HG02885 (cell line): ENCODE results near the gene C1orf159.
"Not testable (repeated sequence)": the region's sequence is repeated elsewhere in the genome, so short reads cannot be mapped to it uniquely, and the experiment has no call there.

Source experiments
- ATAC-seq: cut with Tn5 transposase; IDR thresholded peaks from one replicate; pipeline ENCODE4 v1.9.1; 2021; ENCODE audit warnings: mild to moderate bottlenecking; ENCODE audit not compliant: unreplicated experiment, poor library complexity

Gene C1orf159

DNA sequence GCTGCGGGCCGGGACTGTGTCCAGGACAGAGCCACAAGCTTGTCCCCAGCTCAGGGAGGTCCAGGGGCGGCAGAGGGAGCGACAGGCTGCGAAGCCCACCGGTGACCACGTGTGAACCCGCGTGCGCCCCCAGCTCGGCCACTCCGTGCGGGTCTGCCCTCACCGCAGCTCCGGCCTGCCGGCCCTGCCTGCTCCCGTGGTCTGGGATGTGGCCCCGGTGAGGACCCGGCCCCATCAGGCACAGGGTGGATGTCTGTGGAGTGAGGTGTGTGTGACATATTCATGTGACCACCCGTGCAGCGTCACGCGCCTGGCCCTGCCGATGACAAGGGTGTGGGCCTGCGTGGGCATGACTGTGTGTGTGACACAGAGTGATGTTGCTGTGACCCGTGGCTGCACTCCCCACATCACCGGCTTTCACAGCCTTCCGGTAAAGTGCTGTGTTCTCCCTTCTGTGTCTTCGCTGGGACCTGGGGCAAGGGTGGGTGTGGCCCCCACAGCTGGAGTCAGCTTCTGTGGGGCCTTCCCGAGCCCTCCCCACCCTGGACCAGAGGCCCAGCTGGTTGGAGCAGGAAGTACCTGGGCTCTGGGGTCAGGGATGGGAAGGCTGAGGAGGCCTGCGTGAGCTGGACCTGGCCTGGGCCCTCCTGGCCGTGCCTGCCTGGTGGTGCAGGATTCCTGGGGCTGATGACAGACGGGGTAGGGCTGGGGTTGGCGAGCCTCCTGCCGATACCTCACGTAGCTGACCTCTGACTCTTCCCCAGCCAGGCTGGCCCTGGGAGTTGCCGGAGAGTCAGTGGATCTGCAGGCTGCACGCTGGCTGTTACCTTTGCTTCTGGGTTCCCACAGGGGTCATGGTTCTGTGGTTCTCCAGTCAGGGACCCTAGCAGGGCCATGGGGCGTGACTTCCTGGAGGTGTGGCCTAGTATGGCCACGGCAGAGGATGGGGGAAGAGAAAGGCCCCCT lies 45.9 kb downstream of the C1orf159 start:
- no peak for ATAC-seq

DNA sequence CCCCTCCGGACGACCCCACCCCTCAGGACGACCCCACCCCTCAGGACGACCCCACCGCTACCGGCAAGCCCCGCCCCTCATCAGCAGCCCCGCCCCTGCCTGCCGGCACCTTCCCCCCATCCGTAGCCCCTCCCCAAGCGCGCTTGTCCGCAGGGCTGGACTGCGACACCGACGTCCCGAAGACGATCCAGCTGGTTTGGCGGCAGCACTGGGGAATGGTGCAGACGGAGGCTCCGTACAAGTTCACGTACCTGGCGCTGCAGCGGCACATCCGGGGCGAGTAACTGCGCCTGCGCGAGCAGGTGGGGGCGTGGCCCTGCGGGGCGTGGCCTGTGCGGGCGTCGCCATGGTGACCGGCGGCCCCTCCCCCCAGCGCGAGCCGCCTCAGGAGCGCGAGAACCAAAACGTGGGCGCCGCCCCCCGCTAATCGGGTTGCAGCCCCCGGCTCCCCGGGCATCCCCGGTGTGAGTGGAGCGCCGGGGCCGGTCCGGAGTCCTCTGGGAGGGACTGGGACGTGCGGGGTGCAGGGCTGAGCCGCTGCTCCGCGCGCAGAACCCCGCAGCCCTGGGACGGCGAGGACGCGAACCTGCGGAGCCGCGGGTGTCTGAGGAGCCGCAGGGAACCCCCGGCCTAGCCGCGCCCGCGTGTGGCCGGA lies 46.7 kb downstream of the C1orf159 start:
- peak; percentile 70 for ATAC-seq

DNA sequence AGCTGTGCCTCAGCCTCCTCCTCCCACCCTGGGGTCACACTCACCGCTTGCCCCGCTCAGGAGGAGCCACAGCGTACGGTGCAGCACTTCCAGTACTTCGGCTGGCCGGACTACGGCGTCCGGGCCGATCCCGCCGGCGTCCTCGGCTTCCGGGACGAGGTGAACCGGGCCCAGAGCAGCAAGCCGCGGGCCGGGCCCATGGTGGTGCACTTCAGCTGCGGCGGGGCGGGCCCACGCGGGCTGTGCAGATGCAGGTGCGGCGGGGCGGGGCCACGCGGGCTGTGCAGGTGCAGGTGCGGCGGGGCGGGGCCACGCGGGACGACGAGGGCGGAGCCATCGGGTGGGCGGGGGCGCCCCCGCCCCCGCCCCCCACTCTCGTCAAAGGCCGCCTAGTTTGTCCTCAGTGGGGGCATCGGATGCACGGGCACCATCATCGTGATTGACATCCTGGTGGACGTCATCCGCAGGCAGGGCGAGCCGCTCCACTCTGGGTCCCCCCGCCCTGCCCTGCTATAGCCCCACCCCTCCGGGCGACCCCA lies 47.3 kb downstream of the C1orf159 start:
- ATAC-seq, result no peak

DNA sequence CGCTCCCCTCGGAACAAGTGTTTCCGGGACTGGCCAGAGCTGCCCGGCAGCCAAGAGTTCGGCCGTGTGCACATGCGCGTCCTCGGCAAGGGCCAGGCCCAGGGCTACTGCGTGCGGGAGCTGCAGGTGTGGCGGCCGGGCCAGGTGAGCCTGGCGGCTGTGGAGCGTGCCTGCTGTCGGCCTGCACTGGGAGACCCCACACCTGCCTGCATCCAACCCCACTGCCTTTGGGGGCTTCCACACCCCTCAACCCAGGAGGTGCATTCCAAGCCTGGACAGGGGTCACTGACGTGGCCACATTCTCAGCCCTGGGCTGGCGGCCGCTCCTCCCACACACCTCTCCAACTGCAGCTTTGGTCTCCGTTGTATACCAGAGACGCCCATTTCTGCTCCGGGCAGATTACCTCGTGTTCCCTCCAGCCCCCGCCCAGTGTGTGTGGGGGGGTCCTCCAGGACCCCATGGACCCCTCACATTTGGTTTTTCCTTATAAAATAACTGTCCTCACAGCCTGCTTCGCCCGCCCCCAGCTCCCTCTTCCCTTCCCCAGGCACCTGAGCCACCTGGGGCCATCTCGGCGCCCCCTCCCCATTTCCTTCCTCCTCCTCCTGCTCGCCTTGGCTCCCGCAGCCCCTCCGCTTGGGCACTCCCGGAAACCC lies 47.9 kb downstream of the C1orf159 start:
- ATAC-seq, result no peak

DNA sequence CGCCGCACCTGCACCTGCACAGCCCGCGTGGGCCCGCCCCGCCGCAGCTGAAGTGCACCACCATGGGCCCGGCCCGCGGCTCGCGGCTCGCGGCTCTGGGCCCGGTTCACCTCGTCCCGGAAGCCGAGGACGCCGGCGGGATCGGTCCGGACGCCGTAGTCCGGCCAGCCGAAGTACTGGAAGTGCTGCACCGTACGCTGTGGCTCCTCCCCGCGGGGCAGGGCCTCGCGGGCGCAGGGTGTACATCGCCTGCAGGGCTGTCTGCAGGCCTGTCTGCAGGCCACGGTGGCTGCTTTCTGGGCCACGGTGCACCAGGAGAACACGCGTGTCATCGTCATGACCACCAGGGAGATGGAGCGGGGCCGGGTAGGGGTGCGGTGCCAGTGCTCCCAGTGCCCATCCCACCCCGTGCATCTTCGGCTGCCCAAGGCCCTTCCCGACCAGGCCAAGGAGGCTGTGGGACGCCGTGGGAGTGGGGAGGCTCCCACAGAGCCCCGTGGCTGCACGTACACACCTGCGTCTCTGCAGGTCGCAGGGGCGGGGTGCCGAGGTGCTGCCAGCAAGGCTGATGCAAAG lies 48.5 kb downstream of the C1orf159 start:
- no peak for ATAC-seq

DNA sequence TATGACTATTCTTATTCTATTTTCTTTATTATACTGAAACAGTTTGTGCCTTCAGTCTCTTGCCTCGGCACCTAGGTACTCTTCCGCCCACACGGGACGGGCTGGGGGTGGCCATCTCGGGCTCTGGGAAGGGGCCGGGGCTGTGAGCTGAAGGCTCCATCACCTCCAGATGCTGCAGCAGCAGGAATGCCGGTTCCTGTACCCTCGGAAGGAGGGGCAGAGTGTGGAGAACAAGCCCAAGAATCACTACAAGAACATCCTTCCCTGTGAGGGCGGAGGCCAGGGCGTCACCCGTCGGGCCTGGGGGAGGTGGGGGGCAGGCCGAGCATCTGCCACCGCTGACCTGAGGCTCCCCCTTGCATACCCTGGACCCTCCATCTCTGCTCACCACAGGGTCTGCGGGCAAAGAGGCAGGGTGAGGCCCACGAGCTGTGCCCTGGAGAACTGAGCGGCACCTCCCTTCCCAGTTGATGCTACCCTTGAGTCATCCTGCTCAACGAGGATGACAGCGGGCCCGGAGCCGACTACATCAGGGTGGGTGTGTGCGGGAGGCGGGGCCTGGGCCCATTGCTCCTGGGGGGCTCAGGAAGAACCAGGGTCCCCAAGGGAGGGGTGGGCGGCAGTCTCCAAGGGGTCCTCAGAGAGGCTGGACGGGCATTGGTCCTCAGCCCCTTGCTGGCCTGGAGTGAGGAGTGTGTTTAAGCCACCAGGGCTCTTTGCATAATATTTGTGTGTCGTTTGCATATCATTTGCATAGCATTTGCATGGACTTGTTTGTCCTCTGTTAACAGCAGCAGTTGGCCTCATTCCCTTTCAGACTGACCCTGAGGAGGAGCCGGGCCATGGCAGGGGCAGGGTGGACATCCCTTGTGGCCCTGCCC lies 49.2 kb downstream of the C1orf159 start:
- ATAC-seq, result no peak

DNA sequence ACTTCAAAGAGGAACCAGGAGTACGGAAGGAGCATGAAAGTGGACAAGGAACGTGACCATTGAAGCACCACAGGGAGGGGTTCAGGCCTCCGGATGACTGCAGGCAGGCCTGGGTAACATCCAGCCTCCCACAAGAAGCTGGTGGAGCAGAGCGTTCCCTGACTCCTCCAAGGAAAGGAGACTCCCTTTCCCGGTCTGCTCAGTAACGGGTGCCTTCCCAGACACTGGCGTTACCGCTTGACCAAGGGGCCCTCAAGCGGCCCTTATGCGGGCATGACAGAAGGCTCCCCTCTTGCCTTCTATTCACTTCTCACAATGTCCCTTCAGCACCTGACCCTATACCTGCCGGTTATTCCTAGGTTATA lies 50.0 kb downstream of the C1orf159 start:
- not testable (repeated sequence) for ATAC-seq

DNA sequence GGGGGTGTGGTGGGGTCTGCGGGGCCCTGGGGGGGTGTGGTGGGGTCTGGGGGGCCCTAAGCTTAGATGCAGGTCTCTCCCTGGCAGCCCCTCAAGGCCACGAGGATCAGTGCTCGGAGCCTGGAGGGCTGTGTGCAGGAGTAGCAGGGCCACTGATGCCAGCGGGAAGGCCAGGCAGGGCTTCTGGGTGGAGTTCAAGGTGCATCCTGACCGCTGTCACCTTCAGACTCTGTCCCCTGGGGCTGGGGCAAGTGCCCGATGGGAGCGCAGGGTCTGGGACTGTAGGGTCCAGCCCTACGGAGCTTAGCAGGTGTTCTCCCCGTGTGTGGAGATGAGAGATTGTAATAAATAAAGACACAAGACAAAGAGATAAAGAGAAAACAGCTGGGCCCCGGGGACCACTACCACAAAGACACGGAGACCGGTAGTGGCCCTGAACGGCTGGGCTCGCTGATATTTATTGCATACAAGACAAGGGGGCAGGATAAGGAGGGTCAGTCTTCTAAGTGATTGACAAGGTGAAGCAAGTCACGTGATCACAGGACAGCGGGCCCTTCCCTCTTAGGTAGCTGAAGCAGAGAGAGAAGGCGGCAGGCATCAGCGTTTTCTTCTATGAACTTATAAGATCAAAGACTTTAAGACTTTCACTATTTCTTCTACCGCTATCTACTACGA lies 50.5 kb downstream of the C1orf159 start:
- ATAC-seq, result no peak

DNA sequence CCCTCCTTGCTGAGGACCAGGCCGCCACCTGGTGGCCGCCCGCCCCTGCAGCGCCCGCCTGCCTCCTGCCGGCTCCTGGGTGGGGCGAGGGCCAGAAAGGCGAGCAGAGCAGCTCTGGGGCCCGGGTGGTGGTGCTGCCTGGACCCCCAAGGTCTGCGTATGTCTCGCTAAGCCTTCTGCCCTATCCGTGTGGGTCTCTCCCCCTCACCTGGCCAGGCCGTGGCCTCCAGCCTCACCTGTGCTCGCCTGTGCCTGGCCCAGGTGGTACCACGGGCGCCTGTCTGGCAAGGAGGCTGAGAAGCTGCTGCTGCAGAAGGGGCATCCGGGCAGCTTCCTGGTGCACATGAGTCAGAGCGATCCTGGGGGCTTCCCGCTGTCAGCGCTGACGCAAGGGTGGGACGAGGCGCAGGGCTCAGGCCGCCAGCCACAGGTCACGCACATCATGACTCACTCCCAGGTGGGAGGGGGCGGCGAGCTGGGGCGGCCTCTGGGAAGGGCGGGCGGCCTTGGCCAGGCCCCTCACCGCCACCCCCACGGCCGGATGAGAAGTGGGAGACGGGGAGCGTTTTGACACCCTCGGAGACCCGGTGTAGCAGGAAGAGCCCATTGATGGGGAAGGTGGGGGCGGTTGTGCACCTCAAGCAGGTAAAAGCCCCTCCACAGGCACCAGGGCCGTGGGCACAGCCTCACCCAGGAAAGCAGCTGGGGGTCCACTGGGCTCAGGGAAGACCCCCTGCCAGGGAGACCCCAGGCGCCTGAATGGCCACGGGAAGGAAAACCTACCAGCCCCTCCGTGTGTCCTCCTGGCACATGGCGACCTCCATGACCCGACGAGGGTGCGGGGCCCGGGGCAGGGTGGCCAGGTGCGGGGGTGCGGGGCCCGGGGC lies 51.7 kb downstream of the C1orf159 start:
- ATAC-seq, result peak; percentile 46

DNA sequence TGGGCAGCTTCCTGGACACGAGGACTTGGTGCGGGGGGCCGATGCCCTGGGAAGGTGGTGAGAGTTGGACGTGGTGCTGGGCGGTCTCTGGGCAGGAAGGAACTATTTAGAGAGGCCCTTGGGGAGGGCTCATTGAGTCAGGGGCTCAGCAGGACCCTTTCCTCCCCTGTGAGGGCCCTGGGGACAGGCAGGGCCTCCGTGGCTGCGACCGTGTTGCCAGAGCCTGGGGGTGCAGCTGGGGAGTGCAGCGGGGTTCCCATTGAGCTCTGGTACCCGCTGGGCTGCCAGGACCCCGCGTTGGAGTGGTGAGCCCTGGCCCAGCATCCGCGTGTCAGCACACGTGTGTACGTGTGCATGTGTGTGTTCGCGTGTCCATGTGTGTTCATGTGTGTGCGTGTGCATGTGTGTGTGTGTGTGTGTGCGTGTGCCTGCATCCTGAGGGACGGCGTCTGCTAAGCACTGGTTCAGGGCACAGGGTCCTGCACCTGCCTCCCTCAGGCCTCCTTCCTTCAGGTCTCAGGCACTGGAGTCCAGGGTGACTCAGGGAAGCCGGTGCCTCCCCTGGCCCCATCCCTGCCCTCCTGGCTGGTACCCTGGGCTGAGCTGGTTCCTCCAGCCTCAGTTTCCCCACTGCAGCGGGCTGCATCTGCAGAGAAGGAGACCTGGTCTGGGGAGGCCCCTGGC lies 52.5 kb downstream of the C1orf159 start:
- ATAC-seq, result no peak

DNA sequence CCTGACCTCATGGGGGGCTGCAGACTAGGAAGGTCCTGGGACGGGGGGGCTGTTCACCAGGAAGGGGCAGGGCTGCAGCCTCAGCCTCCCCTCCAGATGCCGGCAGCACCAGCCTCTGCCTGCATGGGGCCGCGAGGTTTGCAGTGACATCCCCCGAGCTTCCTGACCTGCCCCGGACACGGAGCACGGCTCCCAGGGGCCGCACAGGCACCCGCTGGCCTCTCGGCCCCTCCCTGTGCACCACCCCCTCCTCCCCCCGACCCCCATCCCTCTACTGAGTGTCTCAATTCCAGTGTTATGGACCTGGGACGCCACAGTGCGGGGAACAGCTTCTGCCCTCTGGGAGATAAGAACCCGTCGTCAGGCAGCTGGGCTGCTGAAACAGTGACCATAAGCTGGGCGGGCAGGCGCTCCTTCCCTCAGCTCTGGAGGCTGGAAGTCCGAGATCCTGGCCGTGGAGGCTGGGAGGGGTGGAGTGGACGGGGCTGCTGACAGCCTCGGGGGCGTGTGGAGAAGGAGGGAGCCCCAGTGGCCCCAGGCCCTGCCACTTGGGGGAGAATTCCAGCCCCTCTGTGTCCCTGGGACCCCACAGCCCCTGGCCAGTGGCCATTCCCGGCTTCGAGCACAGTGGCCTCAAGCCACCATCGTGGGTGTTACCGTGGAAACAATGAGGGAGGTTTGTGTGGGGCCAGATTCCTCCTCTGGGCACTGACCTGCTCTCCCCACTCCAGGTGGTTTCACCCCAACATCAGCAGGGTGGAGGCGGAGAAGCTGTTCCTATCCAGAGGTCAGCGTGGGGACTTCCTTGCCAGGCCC lies 53.3 kb downstream of the C1orf159 start:
- no peak for ATAC-seq

DNA sequence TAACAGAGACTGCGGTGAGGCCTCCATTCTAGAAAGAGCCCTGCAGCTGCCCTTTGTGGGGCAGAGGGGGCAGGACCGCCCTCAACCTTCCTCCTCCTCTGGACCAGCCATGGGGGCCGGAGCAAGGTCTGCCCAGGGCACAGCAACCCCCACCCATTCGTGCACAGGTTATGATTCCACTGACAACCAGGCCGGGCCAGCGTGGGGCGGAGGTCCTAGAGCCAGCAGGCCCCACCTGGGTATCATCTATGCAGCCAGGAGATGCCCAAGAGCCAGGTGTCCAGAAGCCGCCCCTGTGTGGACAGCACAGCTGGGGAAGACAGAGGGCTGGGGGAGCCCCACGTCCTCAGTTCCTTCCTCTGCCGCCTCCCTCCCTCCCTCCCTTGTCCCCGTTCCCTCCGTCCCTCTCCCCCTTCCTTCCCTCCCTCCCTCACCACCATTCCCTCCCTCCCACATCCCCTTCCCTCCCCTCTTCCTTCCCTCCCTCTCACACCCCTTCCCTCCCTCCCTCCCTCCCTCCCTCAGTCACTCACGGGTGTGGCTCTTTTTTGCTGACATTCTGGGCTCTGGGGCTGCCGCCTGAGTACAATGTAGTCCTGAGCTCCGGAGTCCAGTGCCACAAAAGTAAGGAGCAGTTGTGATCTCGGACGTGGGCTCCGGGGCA lies 54.1 kb downstream of the C1orf159 start:
- no peak for ATAC-seq

DNA sequence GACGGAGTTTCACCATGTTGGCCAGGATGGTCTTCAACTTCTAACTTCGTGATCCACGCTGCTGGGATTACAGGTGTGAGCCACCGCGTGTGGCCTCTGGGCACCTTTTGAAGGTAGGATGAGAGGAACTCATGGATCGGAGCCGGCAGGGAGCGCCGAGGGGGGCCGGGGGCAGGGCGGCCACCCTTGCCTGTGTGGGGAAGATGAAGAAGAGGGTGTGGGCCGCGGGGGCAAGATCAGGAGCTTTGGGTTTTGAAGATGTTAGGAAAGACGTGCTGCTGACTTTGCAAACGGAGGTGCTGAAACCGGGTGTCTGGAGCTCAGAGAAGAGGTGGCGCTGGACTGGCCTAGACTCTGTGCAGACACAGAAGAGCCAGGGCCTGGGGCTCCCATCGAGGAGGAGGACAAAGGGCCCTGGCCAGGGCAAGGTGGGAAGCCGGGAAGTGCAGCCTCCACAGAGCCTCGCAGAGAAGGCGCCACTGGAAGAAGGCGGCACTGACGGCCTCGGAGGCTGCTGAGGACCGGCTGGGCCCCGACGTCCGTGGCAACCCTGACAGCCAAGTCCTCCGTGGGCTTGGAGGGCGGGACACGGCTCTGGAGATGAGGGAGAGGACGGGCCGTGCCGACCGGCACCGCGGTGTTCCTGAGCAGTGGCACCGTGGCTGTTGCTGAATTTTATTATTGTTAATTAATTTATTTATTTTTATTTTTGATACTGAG lies 55.4 kb downstream of the C1orf159 start:
- ATAC-seq, result no peak

DNA sequence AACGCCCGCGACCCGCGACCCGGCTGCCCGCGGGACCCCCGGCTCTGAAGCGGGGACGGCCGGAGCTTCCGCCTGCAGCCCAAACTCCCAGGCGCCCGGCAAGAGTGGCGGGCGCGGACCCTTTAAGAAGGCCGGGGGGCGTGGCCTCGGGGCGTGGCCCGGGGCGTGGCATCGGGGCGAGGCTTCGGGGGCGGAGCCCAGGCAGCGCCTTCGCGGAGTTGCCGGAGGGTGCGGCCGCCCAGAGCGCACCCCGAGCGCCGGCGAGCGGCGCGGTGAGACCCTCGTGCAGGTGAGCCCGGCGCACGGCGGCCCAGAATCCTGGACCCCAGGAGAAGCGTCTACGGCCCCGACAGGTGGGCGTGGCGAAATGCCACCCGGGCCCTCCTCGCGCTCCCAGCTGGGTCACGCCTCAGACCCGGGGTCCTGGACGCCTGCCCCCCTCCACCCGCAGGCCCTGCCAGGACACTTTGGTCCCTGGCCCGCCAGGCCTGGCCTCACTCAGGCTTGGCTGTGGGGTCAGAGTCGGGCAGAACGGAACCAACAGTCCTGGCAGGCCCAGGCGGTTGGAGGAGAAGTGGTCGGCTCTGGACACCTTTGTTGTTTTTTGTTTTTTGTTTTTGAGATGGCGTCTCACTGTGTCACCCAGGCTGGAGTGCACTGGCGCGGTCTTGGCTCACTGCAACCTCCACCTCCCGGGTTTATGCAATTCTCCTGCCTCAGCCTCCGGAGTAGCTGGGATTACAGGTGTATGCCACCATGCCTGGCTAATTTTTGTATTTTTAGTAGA lies 56.2 kb downstream of the C1orf159 start:
- peak; percentile 81 for ATAC-seq
